CD4-positive, CD25-positive, alpha-beta regulatory T cell (primary cell): ENCODE results near the gene ICA1. TPM values are rescaled to one million over a fixed set of nuclear protein-coding genes. Genes with fewer than 3 reads are reported as not detected.
A peak's percentile ranks its signal among the peaks of the same experiment; 100 is the strongest.

Source experiments
- ATAC-seq, 2 donors: fragments of 150-1000 bp; cut with Tn5 transposase; one replicate each; pipeline ENCODE4 v1.10.0; 2021; ENCODE audit warnings: low read depth in 2 of 2, moderate number of reproducible peaks in 2 of 2, moderate library complexity in 1 of 2
- DNase-seq, 3 donors: peaks; one replicate each; pipeline versions ENCODE4 v3.0.0 to v3.0.0-alpha.2; 2012 to 2022; ENCODE audit warnings: mixed read lengths in 1 of 3
- H3K27ac ChIP-seq: one replicate; pipeline ENCODE4 v1.7.0; 2013; ENCODE audit warnings: mild to moderate bottlenecking, low read length; ENCODE audit not compliant: insufficient read depth, poor library complexity, severe bottlenecking
- H3K27me3 ChIP-seq: one replicate; pipeline ENCODE4 v1.7.0; 2013; ENCODE audit warnings: low read length; ENCODE audit not compliant: control insufficient read depth, insufficient read depth
- H3K36me3 ChIP-seq: one replicate; pipeline ENCODE4 v1.7.0; 2013; ENCODE audit warnings: mild to moderate bottlenecking, low read length, moderate library complexity; ENCODE audit not compliant: control insufficient read depth, insufficient read depth
- H3K4me1 ChIP-seq: 2 replicates; pipeline ENCODE4 v1.7.0; 2013; ENCODE audit warnings: mild to moderate bottlenecking, low read length; ENCODE audit not compliant: insufficient read depth, control insufficient read depth, poor library complexity, severe bottlenecking
- H3K4me3 ChIP-seq: one replicate; pipeline ENCODE4 v1.7.0; 2013; ENCODE audit warnings: low read depth, mild to moderate bottlenecking, low read length, moderate library complexity
- H3K9me3 ChIP-seq, 2 experiments: 1 replicate in 1 of 2; 2 replicates in 1 of 2; pipeline ENCODE4 v1.7.0; 2013; ENCODE audit warnings: low read length in 2 of 2, mild to moderate bottlenecking in 1 of 2, moderate library complexity in 1 of 2; ENCODE audit not compliant: control insufficient read depth in 2 of 2
- H3K27ac Mint-ChIP-seq, 3 donors: one replicate each; pipeline ENCODE4 v1.8.0; 2020 to 2022; ENCODE audit warnings: mild to moderate bottlenecking in 3 of 3, mixed read lengths in 3 of 3, moderate library complexity in 2 of 3
- H3K27me3 Mint-ChIP-seq: one replicate; pipeline ENCODE4 v1.8.0; 2022; ENCODE audit warnings: mild to moderate bottlenecking, mixed read lengths
- H3K36me3 Mint-ChIP-seq: one replicate; pipeline ENCODE4 v1.8.0; 2020; ENCODE audit warnings: mixed read lengths
- H3K4me1 Mint-ChIP-seq, 4 donors: one replicate each; pipeline ENCODE4 v1.8.0; 2020 to 2022; ENCODE audit warnings: mixed read lengths in 4 of 4, mild to moderate bottlenecking in 1 of 4
- H3K4me3 Mint-ChIP-seq, 4 donors: one replicate each; pipeline ENCODE4 v1.8.0; 2020 to 2022; ENCODE audit warnings: mild to moderate bottlenecking in 4 of 4, mixed read lengths in 4 of 4, moderate library complexity in 3 of 4
- H3K9me3 Mint-ChIP-seq, 7 donors: one replicate each; pipeline ENCODE4 v1.8.0; 2020 to 2022; ENCODE audit warnings: mixed read lengths in 7 of 7, mild to moderate bottlenecking in 3 of 7, moderate library complexity in 2 of 7
- polyA plus RNA-seq, 4 donors: library from polyadenylated mRNA; unstranded; fragments of 300-500 nt; fragmentation: Illumina TruSeq; gene quantifications; one replicate each; pipeline ENCODE4 v1.2.3, GENCODE V29; 2021
- total RNA-seq: library from RNA; stranded (reverse); gene quantifications from one replicate; pipeline ENCODE4 v1.2.3, GENCODE V29; 2022

Gene ICA1
- total and polyA plus RNA-seq, 5 donors from 2014 or later, result 11.3 to 33.5 (median 21.9) TPM

GRCh38 chr7:8232999-8233847 is 28.7 kb downstream of the ICA1 start:
- Mint-ChIP-seq H3K36me3 (no peaks in the 10 kb centered on the region), H3K4me3 (no peak overlapping the region), H3K27ac (no peak overlapping the region), H3K4me1 (no peaks in the 10 kb centered on the region), H3K27me3 (peaks cover 49% of the 10 kb centered on the region), H3K9me3 (peaks cover 0 to 2% (median 0%) of the 10 kb centered on the region in 7 donors)
- Histone ChIP-seq H3K4me1 (no peaks in the 10 kb centered on the region), H3K36me3 (no peaks in the 10 kb centered on the region), H3K4me3 (no peak overlapping the region), H3K27ac (no peak overlapping the region), H3K9me3 (no peaks in the 10 kb centered on the region), H3K27me3 (peaks cover 8% of the 10 kb centered on the region)
- DNase-seq, result peak in 1 of 3 donors; percentile 18
- ATAC-seq, result no peak

GRCh38 chr7:8229927-8230326 is 32.0 kb downstream of the ICA1 start:
- Mint-ChIP-seq H3K27ac (no peak overlapping the region), H3K36me3 (no peaks in the 10 kb centered on the region), H3K4me3 (no peak overlapping the region), H3K4me1 (peaks cover 0 to 3% (median 0%) of the 10 kb centered on the region in 4 donors), H3K9me3 (peaks cover 0 to 2% (median 0%) of the 10 kb centered on the region in 7 donors), H3K27me3 (peaks cover 57% of the 10 kb centered on the region)
- Histone ChIP-seq H3K27me3 (peaks cover 25% of the 10 kb centered on the region), H3K4me3 (no peak overlapping the region), H3K36me3 (no peaks in the 10 kb centered on the region), H3K27ac (no peak overlapping the region), H3K4me1 (no peaks in the 10 kb centered on the region), H3K9me3 (no peaks in the 10 kb centered on the region)
- no peak for DNase-seq
- ATAC-seq, result no peak

- Histone ChIP-seq H3K9me3 (no peaks in the 10 kb centered on the region), H3K4me3 (no peak overlapping the region), H3K4me1 (no peaks in the 10 kb centered on the region), H3K27me3 (peaks cover 32% of the 10 kb centered on the region), H3K27ac (no peak overlapping the region), H3K36me3 (no peaks in the 10 kb centered on the region)
- H3K4me1 Mint-ChIP-seq, result peaks cover 0 to 3% (median 0%) of the 10 kb centered on the region in 4 donors
- H3K4me3 Mint-ChIP-seq, result no peak overlapping the region
- H3K27me3 Mint-ChIP-seq, result peaks cover 53% of the 10 kb centered on the region
- DNase-seq, result no peak
- ATAC-seq, result no peak
- H3K9me3 Mint-ChIP-seq, result peaks cover 0 to 2% (median 0%) of the 10 kb centered on the region in 7 donors
- no peak overlapping the region for H3K27ac Mint-ChIP-seq
- no peaks in the 10 kb centered on the region for H3K36me3 Mint-ChIP-seq
These were observed 32.9 kb downstream of the ICA1 start for GRCh38 chr7:8228766-8229674.

GRCh38 chr7:8228068-8228467 is 33.9 kb downstream of the ICA1 start:
- no peak for ATAC-seq
- Histone ChIP-seq H3K27me3 (peaks cover 34% of the 10 kb centered on the region), H3K4me1 (no peaks in the 10 kb centered on the region), H3K4me3 (no peak overlapping the region), H3K36me3 (no peaks in the 10 kb centered on the region), H3K27ac (no peak overlapping the region), H3K9me3 (no peaks in the 10 kb centered on the region)
- Mint-ChIP-seq H3K9me3 (peaks cover 0 to 2% (median 0%) of the 10 kb centered on the region in 7 donors), H3K27ac (no peak overlapping the region), H3K4me3 (no peak overlapping the region), H3K4me1 (peaks cover 0 to 3% (median 0%) of the 10 kb centered on the region in 4 donors), H3K27me3 (peaks cover 52% of the 10 kb centered on the region), H3K36me3 (no peaks in the 10 kb centered on the region)
- no peak for DNase-seq

GRCh38 chr7:8227261-8227660 is 34.7 kb downstream of the ICA1 start:
- peaks cover 36% of the 10 kb centered on the region for H3K27me3 ChIP-seq
- H3K9me3 ChIP-seq, result no peaks in the 10 kb centered on the region
- Mint-ChIP-seq H3K27ac (no peak overlapping the region), H3K4me1 (peaks cover 0 to 3% (median 0%) of the 10 kb centered on the region in 4 donors), H3K27me3 (peaks cover 52% of the 10 kb centered on the region), H3K36me3 (no peaks in the 10 kb centered on the region), H3K4me3 (no peak overlapping the region), H3K9me3 (peaks cover 0 to 2% (median 0%) of the 10 kb centered on the region in 7 donors)
- no peaks in the 10 kb centered on the region for H3K36me3 ChIP-seq
- DNase-seq (no peak), ATAC-seq (no peak)
- H3K27ac ChIP-seq, result no peak overlapping the region
- no peak overlapping the region for H3K4me3 ChIP-seq
- H3K4me1 ChIP-seq, result no peaks in the 10 kb centered on the region

- Mint-ChIP-seq H3K27ac (no peak overlapping the region), H3K9me3 (no peaks in the 10 kb centered on the region), H3K36me3 (no peaks in the 10 kb centered on the region), H3K4me1 (peaks cover 0 to 3% (median 0%) of the 10 kb centered on the region in 4 donors), H3K27me3 (peaks cover 47% of the 10 kb centered on the region), H3K4me3 (no peak overlapping the region)
- no peak overlapping the region for H3K27ac ChIP-seq
- peaks cover 36% of the 10 kb centered on the region for H3K27me3 ChIP-seq
- ATAC-seq (no peak), DNase-seq (no peak)
- no peaks in the 10 kb centered on the region for H3K9me3 ChIP-seq
- H3K4me3 ChIP-seq, result no peak overlapping the region
- no peaks in the 10 kb centered on the region for H3K36me3 ChIP-seq
- H3K4me1 ChIP-seq, result no peaks in the 10 kb centered on the region
These were observed 35.5 kb downstream of the ICA1 start for GRCh38 chr7:8226501-8226900.

GRCh38 chr7:8221567-8221966 is 40.4 kb downstream of the ICA1 start:
- Mint-ChIP-seq H3K27ac (no peak overlapping the region), H3K4me1 (peaks cover 3 to 5% (median 4%) of the 10 kb centered on the region in 4 donors), H3K9me3 (no peaks in the 10 kb centered on the region), H3K4me3 (no peak overlapping the region), H3K27me3 (peaks cover 26% of the 10 kb centered on the region), H3K36me3 (no peaks in the 10 kb centered on the region)
- Histone ChIP-seq H3K27ac (no peak overlapping the region), H3K4me3 (no peak overlapping the region), H3K9me3 (no peaks in the 10 kb centered on the region), H3K27me3 (peaks cover 23% of the 10 kb centered on the region), H3K36me3 (no peaks in the 10 kb centered on the region), H3K4me1 (no peaks in the 10 kb centered on the region)
- no peak for ATAC-seq
- no peak for DNase-seq
